GM19239 (cell line): ENCODE measurements around the gene PALS1.
"Not testable (repeated sequence)": the region's sequence is repeated elsewhere in the genome, so short reads cannot be mapped to it uniquely, and the experiment has no call there.

ENCODE experiments used
- DNase-seq: peaks from one replicate; pipeline ENCODE4 v3.0.0; 2011; ENCODE audit warnings: low spot score; ENCODE audit not compliant: insufficient read length
- FAIRE-seq: peaks from 2 replicates; lab custom pipeline; 2011; peaks lifted over from hg19 to GRCh38; lab: Jason Lieb, UNC

Gene PALS1

GRCh38 chr14:67253076-67253635 is 11.9 kb downstream of the PALS1 start:
- FAIRE-seq, result peak; percentile 11
- no peak for DNase-seq

- FAIRE-seq, result no peak
These were observed 16.7 kb downstream of the PALS1 start for GRCh38 chr14:67257906-67258305.

GRCh38 chr14:67260965-67261364 is 19.7 kb downstream of the PALS1 start:
- DNase-seq (no peak), FAIRE-seq (no peak)

More at GRCh38 chr14:67257906-67258305, 16.7 kb downstream of the PALS1 start:
- DNase-seq, result no peak

- FAIRE-seq, result no peak
- DNase-seq, result no peak
These were observed 22.4 kb downstream of the PALS1 start for GRCh38 chr14:67263499-67264149.

GRCh38 chr14:67265131-67265530 is 23.9 kb downstream of the PALS1 start:
- DNase-seq, result no peak

GRCh38 chr14:67267576-67268328 is 26.5 kb downstream of the PALS1 start:
- DNase-seq, result no peak
- no peak for FAIRE-seq

More at GRCh38 chr14:67265131-67265530, 23.9 kb downstream of the PALS1 start:
- no peak for FAIRE-seq

- FAIRE-seq, result no peak
These were observed 27.4 kb downstream of the PALS1 start for GRCh38 chr14:67268426-67269150.

GRCh38 chr14:67269298-67270060 is 28.2 kb downstream of the PALS1 start:
- DNase-seq (no peak), FAIRE-seq (no peak)

More at GRCh38 chr14:67268426-67269150, 27.4 kb downstream of the PALS1 start:
- DNase-seq, result no peak

GRCh38 chr14:67270145-67270753 is 29.0 kb downstream of the PALS1 start:
- no peak for DNase-seq
- FAIRE-seq, result no peak

GRCh38 chr14:67270933-67271332 is 29.7 kb downstream of the PALS1 start:
- DNase-seq, result no peak
- FAIRE-seq, result no peak

- FAIRE-seq, DNase-seq: not testable (repeated sequence)
These were observed 32.0 kb downstream of the PALS1 start for GRCh38 chr14:67273281-67273680.

GRCh38 chr14:67276131-67276530 is 34.9 kb downstream of the PALS1 start:
- DNase-seq, result no peak
- no peak for FAIRE-seq

- DNase-seq, result no peak
- FAIRE-seq, result no peak
These were observed 39.3 kb downstream of the PALS1 start for GRCh38 chr14:67280506-67280905.

- DNase-seq, result no peak
- peak; percentile 37 for FAIRE-seq
These were observed 44.7 kb downstream of the PALS1 start for GRCh38 chr14:67285876-67286452.
